HS-27A (cell line): ENCODE data around the gene GRM7.

Experiments used
- DNase-seq: peaks from one replicate; pipeline ENCODE4 v3.0.0-alpha.2; 2012; ENCODE audit warnings: low read depth, missing footprints

Gene GRM7

GRCh38 chr3:7146529-7146928, 285.6 kb downstream of the GRM7 start:
- DNase-seq = no peak

- no peak for DNase-seq
Observed at GRCh38 chr3:7158516-7158915, 297.6 kb downstream of the GRM7 start.

GRCh38 chr3:7160689-7161088, 299.8 kb downstream of the GRM7 start:
- no peak for DNase-seq

- DNase-seq = no peak
Observed at GRCh38 chr3:7166460-7166859, 305.5 kb downstream of the GRM7 start.

GRCh38 chr3:7171493-7171892, 310.6 kb downstream of the GRM7 start:
- DNase-seq = no peak

- DNase-seq = no peak
Observed at GRCh38 chr3:7172996-7173395, 312.1 kb downstream of the GRM7 start.

GRCh38 chr3:7188551-7188950, 327.6 kb downstream of the GRM7 start:
- no peak for DNase-seq

- DNase-seq = no peak
Observed at GRCh38 chr3:7190095-7190494, 329.2 kb downstream of the GRM7 start.

- DNase-seq = no peak
Observed at GRCh38 chr3:7193269-7193668, 332.4 kb downstream of the GRM7 start.

- no peak for DNase-seq
Observed at GRCh38 chr3:7194071-7194835, 333.3 kb downstream of the GRM7 start.

- DNase-seq = no peak
Observed at GRCh38 chr3:7195934-7196333, 335.0 kb downstream of the GRM7 start.

GRCh38 chr3:7201784-7202183, 340.9 kb downstream of the GRM7 start:
- DNase-seq = no peak

- no peak for DNase-seq
Observed at GRCh38 chr3:7203969-7204847, 343.3 kb downstream of the GRM7 start.

- no peak for DNase-seq
Observed at GRCh38 chr3:7204848-7205156, 343.9 kb downstream of the GRM7 start.

- no peak for DNase-seq
Observed at GRCh38 chr3:7205535-7205934, 344.6 kb downstream of the GRM7 start.

GRCh38 chr3:7205962-7206361, 345.0 kb downstream of the GRM7 start:
- DNase-seq = no peak

GRCh38 chr3:7207125-7207524, 346.2 kb downstream of the GRM7 start:
- DNase-seq = no peak

GRCh38 chr3:7207928-7208327, 347.0 kb downstream of the GRM7 start:
- no peak for DNase-seq

GRCh38 chr3:7209098-7209497, 348.2 kb downstream of the GRM7 start:
- DNase-seq = no peak

- DNase-seq = no peak
Observed at GRCh38 chr3:7211740-7212139, 350.8 kb downstream of the GRM7 start.

- DNase-seq = no peak
Observed at GRCh38 chr3:7215706-7216105, 354.8 kb downstream of the GRM7 start.

GRCh38 chr3:7226393-7226792, 365.5 kb downstream of the GRM7 start:
- DNase-seq = no peak

GRCh38 chr3:7238565-7239295, 377.8 kb downstream of the GRM7 start:
- no peak for DNase-seq
